GM21367 (cell line): Measurements from ENCODE around the gene UBE2H.
"Not testable (repeated sequence)": the region's sequence is repeated elsewhere in the genome, so short reads cannot be mapped to it uniquely, and the experiment has no call there.

Experiments used
- ATAC-seq: cut with Tn5 transposase; IDR thresholded peaks from one replicate; pipeline ENCODE4 v1.9.1; 2021; ENCODE audit not compliant: unreplicated experiment

UBE2H gene

DNA sequence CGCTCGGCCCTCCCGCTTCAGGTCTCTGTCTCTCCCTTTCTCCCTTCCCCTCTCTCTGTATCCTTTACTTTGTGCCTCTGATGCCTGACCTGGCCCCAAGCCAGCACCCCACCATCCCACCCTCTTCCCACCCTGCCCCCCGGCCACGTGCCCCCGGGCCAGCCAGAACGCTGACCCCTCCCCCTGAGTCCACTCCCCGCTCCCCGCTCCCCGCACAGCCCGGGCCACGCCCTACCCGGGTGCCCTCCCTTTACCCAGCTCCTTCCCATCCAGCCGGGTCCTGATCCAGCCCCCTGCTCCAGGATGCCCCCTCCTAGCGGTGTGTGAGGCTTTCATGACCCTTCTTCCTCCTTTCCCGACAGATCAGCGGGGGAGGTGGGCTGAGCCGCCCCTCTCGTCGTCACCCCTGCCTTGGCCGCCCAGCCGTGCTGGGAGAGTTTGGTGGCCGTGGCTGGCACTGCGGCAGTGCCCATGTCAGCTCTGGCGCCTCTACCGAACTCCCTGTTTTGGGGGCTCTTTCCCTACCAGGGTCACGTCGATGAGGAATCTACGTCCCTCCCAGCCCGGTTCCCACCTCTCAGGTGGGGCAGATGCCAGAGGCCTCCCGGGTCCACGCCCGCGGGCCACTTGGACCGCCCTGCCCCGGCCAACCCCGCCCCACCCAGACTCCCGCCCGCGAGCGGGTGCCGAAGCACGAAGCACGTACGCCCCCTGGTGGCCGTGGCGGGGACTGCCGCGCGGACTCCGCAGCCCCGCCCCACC is 127.4 kb downstream of the UBE2H start:
- peak; percentile 50 for ATAC-seq

DNA sequence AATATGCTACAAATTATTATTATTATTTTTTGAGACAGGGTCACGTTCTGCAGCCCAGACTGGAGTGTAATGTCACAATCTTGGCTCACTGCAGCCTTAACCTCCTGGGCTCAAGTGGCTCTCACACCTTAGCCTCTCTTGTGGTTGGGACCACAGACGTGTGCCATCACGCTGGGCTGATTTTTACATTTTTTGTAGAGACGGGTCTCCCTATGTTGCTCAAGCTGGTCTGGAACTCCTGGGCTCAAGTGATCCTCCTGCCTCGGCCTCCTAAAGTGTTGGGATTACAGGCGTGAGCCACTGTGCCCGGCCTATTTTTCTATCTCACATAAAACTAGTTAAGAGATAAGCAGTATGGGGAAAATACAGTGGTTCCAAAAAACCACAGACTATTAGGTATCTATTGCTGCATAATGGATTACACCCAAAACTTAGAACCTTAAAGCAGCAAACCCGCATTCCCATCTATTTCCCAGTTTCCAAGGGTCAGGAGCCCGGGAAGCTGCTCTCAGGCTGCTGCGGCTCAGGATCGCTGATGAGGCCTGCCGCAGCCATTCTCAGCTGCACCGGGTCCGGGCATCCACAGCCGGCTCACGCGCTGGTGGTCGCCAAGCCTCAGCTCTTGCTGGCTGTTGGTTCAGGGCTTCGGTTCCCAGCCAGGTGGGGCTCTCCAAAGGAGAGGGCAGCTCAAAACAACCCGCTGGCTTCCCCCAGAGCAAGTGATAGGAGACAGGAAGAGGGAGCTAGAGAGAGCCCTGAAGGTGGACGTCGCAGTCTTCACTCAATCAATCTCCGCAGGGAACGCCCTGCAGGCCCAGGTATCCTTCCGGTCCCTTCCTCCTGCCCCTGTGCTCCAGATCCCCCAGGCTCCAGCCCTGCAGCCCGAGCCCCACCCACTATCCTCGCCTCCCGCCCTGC is 128.2 kb downstream of the UBE2H start:
- peak; percentile 29 for ATAC-seq

DNA sequence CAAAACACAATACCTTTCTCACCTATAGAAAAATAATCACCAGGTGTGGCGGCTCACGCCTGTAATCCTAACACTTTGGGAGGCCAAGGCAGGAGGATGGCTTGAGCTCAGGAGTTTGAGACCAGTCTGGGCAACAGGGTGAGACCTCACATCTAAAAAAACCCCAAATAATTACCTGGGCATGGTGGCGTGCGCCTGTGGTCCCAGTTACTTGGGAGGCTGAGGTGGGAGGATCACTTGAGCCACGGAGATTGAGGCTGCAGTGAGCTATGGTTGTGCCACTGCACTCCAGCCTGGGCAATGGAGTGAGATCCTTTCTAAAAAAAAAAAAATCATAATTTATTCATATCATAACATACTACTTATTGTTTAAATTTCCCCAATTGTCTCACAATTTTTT is 129.6 kb downstream of the UBE2H start:
- ATAC-seq = not testable (repeated sequence)

DNA sequence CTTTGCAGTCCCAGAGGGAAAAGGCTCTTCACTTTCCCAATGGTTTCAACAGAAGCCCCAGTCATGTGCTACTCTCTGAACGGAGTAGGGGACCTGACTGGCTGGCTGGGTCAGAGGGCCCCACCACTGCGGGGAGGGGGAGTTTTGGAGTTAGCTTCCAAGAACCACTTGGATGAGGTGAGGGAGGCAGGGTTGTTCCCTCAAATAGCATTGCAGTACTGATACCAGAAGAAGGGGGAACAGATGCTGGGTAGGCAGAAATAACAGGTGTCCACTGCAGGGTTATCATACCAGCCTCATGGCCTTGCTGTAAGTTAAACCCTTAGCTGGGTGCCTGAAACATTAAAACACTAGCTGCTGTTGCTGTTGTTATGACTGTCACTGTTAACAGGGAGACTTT is 131.3 kb downstream of the UBE2H start:
- ATAC-seq = no peak

DNA sequence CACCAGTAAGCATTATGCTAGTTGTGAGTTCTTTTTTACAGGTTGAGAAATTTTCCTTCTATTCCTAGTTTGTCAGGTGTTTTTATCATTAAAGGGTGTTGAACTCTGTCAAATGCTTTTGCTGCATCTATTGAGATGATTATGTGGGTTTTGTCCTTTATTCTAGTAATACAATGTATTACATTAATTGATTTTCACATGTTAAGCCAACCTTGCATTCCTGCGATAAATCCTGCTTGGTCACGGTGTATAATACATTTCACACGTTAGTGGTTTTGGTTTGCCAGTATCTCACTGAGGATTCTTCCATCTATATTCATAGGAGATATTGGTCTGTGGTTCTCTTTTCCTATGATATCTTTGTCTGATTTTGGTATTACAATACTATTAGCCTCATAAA is 136.0 kb downstream of the UBE2H start:
- no peak for ATAC-seq

DNA sequence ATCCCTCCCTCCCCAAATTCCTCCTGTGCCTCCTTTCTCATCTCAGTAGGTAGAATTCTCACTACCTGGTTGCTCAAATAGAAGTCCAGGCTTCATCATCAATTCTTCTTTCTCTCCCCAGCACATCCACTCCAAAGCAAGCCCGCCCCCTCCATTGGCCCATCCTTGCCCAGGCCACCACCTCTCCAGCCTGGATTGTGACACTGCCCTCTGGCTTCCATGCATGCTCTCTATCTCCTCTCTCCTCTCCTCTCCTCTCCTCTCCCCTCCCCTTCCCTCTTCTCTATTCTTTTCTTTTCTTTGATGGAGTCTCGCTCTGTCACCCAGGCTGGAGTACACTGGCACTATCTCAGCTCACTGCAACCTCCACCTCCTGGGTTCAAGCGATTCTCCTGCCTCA is 144.9 kb downstream of the UBE2H start:
- ATAC-seq = no peak

DNA sequence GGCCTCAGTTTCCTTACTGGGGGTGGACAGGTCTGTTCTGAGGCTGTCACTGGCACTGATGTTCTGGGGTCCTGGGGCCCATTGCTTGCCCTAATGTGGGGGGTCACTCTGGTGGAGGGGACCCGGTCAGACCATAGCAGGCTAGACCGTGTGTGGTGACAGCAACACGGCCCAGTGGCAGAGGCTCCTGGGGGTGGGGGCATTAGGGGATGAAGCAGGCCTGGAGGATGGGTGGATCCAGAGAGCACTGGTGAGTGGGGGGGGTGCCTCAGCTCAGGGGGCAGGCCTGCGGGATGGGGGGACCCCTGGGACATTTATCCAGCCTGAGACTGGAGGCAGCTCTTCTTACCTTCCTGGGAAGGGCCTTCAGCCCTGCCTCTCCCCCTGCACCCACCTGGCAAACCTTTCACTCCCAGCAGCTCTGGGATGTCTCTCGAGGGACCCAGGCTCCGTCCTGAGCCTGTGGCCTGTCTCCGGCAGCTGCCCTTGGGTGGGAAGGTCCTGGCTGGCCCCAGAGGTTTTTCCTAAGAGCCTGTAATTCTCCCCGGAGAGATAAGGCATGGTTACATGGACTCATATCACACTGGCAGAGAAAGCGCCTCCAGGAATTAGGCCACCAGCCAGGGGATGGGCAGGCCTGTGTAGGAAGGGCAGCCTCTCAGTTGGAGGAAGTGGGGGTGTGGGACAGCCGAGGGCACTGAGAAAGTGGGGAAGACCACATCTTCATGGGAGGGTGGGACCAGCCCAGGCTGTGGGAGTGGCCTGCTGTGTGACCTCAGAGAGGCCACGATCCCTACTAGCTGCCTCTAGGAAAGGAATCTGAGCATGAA is 147.7 kb downstream of the UBE2H start:
- no peak for ATAC-seq

DNA sequence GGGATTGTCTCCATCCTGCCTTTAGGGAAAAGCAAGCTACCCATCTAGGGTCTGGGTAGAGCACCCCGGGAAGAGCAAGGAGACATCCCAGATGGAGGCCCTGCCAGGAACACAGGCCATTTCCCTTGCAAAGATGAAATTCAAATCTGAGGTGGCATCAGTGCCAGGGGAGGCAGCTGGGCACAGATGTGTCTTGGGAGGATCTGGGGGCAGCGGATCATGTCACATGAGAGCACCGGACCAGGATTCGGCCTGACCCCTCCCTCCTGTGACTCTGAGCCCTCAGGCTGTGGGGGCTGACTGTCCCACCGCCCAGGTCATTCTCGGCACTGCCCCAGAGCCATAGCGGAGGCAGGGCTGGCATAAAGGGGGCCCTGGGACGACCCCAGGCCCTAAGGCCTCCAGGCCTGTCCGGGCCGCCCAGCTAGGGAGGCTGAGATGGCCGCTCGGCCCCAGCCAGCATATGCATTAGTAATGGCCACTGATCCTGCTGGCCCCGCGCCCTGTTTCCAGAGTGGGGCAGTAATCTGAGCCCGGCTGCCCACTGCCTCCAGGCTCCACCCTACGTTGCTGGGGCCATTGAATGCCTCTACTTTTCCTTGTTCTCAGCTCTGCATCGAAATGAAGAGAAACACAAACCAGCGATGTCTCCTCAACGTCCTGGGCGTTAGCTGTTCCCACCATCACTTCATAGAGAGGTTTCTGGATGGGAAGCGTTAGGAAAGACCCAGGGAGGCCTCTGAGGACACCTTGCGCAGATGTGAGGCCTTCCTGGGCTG is 148.5 kb downstream of the UBE2H start:
- ATAC-seq = no peak

DNA sequence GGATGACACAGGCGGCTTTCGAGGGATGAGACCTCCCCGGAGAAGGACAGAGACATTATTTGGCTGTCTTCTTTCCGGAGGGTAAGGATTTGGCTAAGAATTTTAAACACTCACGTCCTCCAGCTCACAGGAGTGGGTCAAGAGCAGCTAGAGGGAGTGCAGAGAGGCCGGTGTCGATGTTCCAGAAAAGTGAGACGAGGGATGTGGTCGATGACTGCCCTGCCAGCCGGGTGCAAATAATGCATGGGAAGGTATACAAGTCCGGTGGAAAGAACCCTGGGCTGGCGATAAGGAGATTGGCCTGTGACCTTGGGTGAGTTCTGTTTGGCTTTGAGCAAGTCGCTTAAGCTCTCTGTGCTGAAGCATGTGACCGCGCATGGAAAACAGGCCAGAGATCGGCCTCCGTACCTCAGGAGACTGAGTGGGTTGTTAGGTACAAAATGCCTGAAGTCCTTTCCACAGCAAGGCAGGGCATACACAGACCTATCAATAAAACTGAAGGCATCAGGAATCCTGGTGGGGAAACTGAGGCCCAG is 149.1 kb downstream of the UBE2H start:
- no peak for ATAC-seq

DNA sequence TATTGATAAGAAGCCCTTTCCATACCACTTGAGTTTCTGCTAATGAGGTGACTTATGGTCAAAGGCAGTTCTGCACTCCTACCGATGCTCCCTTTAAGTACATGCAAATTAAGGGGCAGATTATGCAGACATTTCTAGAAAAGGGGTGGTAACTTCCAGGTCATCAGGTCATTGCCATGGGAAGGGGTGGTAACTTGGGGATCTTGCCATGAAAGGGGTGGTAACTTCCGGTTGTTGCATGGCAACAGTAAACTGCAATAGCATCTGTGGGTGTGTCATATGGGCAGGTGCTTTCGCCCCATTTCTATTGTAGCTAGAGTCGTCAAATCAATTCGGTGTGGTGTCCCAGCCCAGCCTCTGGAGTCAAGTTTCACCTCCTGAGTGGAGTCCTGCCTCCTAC is 150.9 kb downstream of the UBE2H start:
- no peak for ATAC-seq

DNA sequence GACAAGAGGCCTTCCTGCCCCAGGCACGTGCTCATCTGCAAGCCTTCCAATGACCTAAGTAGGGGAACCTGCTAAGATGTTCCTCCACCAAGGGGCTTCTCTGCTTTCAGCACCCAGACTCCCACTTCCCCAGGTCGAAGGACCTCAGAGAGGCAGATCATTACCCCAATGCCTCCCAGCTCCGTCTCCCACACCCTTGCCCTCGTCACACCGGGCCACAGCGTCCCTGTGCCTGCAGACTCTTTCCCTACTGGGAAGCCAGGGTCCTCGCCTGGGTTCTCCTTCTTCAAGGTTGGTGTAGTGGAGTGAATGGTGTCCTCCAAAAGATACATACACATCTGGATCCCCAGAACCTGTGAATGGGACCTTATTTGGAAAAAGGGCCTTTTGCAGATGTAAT is 151.9 kb downstream of the UBE2H start:
- ATAC-seq = no peak

DNA sequence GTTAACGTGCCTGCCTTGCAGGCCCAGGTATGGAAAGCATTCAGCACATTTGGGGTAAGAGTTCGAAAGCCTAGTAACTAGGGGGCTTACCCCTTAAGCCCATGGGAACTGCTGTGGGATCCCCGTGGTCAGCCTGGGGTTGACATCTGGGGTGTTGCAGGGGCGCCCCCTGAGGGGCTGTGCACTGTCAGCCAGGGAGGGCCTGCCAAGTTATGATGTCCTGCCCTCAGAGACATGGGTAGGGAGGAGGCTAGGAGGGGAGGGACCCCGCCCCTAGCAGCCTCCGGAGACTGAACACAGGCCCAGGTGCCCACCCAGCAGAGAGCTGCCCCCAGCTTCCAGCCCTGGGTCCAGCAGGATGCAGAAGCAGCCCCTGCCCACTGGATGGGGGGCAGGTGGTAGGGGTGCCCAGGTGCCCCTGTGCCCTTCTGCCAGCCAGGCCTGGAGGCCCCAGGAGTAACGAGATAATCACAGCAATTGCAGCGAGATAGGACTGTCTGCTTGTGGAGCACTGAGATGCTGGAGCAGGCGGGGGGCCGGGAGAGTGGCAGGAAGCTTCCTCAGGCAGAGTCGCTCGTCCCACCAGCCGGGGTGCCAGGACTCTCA is 153.3 kb downstream of the UBE2H start:
- no peak for ATAC-seq

DNA sequence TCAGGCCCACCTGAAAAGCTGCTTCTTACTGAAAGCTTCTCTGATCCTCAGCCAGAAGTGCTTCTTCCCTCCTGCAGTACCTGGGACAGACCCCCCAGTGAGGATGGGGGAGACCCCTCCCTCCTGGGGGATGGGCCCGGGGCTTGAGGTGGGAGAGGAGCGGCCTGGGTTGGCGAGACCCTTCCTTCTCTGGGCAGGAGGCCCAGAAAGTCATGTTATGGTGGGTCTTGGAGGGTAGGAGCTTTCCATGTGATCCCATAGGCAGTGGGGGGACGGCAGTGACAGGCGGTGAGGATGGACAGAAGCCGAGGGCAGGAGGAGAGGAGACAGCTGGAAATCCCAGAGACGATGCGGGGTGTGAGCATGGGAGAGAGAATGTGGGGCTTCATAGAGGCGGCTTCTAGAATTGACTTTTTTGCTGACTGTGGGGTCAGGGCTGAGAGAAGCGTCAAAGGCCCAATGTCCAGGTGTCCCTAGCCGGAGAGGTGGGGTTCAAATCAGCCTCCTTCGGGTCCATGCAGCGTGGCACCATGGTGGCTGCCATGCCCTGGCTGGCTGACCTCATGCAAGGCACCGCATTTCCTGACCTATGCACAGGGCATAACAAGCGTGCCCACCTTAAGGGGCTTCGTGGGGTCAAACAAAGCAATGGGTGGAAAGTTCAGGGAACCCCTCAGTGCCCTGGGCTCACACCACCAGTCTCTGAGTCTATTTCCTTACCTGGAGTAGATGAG is 154.0 kb downstream of the UBE2H start:
- no peak for ATAC-seq

DNA sequence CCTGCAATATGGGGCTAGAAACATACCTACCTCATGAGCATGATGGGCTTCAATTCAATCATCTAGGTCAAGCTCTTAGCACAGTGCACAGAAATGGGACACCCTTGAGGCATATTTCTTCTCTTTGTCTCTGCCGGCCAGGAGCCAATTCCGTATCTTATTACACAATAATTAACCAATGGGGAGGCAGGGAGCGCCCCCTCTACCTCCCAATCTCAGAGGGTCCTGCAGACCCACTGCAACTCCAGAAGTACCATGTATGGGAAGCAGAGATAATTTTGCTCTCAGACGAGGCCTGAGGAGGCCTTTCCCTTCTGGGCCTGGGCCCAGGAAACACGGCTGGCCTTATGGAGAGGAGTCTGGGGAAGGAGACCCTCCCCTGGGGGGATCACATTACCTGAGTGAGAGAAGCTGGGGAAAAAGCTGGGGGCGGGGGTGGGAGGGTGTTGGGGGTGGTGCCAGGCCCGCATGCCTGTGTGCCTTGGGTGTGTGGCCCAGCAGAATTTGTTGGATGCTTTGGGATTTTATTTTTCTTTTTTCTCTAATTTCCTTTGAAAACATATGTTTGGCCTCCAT is 155.5 kb downstream of the UBE2H start:
- ATAC-seq = no peak

DNA sequence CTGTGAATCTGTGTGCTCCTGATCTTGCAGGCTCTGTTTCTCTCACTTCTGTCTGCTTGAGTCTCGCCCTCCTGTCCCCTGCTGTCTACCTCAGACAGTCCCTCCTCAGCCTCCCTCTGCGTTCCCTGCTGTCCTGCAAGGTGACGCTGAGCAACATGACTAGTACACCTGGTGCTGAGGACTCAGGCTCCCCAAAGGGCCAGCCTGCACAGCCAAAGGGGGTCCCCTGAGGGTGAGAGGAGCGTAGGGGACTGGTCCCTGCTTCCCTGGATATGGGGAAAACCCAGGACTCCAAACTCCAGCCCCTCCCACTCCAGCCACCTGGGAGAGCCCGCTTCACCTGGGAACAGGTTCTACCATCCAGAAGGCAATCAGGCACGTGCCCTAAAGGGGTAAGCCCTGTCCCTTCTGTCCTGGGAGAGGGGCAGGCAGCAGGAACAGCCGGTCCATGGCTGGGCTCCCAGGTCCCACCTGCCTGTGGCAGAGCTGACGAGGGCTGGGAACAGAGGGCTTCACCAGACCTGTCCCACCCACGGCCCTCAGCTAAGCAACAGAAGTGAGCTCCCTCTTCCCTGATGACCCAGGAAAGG is 156.5 kb downstream of the UBE2H start:
- no peak for ATAC-seq

DNA sequence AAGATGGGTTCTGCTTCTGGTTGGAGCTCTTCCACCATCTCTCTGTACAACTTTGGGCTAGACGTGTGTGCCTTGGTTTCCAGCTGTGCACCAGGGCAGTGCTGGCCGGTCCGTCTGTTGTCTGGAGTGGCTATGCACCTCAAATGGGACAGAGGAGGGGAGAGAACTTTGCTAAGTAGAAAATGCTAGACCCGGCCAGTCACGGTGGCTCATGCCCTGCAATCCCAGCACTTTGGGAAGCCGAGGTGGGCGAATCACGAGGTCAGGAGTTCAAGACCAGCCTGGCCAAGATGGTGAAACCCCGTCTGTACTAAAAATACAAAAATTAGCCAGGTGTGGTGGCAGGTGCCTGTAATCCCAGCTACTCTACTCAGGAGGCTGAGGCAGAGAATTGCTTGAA is 158.3 kb downstream of the UBE2H start:
- ATAC-seq = not testable (repeated sequence)

DNA sequence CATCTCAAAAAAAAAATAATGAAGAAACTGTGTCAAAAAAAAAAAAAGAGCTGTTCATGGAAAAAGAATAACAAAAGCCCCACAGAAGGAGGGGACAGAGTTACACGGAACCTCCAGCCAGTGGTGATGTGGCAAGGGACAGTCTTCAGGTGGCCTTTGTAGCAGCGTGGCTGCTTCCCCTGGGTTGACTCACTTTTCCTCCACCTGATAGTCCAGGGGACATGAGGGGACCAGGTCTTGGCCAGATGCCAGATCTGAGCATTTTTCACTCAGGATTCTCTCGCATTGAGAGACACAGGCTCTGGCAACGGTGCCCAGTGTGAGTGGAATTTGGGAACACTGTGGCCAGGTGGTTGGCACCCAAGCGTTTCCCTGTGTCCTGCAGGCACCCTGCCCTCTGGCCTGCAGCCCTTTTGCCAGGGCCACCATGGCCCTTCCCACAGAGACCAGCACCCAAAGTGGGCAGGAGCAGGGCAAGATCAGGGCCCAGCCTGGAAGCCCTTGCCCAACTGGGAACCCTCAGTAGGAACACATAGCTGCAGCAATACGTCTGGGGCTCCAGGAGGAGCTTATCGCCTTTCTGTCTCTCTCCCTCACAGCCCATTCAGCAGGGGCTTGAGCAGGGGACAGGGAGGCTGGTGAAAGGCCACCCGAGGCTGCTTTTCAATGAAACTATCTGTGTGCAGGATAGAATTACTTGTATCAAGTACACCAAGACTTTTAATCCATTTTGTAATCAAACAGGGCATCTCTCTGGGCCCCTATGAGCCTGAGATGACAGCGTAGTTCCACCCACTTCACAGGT is 159.1 kb downstream of the UBE2H start:
- no peak for ATAC-seq

DNA sequence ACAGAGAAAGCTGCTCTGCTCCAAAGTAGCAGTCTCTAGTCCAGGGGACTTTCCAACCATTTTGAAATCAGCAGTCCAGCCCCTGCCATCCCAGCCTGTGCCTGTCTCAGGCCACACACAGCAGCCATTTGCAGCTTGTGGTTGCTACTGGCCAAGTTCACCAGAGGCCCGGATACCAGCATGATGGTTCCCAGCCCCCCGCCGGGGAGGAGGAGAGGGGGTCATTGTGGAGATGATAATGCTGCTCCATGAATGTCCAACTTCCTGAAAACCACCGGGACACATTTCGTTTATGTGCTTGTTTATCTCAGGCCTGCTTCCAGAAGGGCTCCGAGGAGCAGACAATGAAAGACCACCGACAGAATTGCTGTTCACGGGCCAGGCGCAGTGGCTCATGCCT is 160.0 kb downstream of the UBE2H start:
- no peak for ATAC-seq
